IPS-NIHi11 (cell line): Measurements from ENCODE around the gene NDUFV3.
"Not testable (repeated sequence)": the region's sequence is repeated elsewhere in the genome, so short reads cannot be mapped to it uniquely, and the experiment has no call there.

Source experiments
- DNase-seq: peaks from one replicate; pipeline ENCODE4 v3.0.0; 2012; ENCODE audit warnings: mixed read lengths, low spot score

The NDUFV3 gene

DNA sequence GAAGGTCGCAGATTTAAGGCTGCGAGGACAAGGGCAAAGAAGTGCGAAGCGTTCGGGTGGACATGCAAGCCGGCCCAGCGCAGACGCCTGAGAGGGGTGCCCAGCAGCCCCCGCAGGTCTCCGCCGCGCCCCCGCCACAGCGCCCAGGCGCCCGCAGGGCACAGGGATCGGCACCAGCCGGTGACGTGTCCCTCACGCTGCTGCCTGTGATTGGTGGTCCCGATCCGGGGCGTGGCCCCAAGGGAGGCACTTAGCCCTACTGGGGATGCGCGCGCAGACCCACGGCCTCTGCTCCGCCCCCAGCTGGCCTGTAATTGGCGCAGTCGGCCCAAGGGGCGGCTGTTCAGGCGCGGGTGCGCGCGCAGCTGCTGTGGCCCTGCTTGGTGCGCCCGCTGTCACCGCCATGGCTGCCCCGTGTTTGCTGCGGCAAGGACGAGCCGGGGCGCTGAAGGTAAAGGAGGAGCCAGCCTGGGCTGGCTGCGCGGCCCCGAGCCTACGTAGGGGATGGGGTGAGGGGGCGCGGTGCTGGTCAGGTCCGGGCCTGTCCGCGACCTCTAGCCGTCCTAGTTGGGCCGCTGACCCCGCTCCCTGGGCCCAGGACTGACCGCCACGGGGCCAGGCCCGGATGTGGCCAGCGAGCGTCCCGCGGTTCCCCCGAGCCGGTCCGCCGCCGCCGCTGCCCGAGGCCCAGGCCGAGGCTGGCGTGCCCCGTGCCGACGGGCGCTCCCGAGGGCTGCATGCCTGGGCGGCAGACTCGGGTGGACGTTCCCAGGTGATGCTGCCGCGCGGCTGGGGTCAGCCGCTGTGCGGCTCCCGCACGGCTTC, at the start of gene NDUFV3:
NDUFV3 (plus strand) TSS at position 379 of the 825 bp plus-strand sequence; CDS start at position 404, 25 bp downstream.
- DNase-seq, result peak; percentile 98

DNA sequence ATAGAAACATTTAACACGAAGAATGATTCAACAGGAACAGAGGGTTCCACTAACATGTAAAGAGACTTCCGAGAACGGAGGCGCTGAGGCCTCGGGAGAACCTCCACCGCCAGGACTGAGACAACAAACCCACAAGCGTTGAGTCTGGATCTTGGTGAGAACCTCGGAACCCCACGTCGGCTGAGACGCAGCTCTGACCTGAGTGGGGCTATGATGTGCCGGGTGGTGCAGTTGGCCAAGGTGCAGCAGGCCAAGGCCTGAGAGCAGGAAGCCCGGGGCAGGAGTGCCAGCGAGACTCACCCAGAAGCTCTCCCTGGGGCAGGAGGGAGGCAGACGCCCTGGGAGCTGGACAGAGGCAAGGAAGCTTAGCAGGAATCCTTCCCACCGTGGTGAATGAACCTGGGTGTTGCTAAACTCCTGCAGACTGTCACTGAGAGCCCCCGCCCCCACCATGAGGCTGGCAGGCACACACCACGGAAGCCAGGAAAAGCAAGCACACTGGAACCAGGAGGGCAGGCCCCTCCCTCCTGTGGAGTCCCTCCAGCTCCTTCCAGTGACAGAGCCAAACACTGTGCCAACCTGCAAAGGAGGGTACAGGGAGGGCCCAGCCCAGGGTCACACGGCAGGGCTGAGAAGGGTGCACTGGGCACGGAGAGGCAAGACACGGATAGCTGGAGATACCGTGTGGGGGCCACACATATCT, 48.5 kb upstream of the NDUFV3 start:
- peak; percentile 3 for DNase-seq

DNA sequence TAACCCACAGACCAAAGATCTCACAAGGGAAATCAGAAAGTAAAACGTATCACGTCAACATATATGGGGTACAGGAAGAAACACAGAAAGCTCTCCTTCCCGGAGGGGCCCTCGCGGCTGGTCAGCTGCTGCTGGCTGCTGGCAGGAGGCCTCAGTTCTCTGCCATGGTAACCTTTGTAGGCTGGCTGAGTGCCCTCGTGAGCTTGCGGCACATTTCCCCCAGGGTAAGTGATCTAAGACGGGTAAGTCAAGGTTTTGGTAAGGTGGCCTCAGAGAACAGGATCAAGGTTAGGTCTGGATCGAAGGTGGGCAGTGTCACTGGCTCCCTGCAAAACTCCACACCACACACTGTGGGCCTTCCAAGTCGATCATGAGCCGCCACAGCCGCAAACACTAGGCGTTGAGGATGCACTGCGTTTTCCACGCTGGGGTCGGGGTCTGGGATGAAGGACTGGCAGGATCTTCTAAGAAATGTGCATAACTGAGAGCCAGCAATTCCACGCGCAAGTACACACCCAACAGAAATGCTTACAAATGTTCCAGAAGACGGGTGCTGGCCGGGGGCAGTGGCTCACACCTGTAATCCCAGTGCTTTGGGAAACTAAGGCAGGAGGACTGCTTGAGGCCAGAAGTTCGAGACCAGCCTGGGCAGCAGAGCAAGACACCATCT, 47.7 kb upstream of the NDUFV3 start:
- peak; percentile 1 for DNase-seq

DNA sequence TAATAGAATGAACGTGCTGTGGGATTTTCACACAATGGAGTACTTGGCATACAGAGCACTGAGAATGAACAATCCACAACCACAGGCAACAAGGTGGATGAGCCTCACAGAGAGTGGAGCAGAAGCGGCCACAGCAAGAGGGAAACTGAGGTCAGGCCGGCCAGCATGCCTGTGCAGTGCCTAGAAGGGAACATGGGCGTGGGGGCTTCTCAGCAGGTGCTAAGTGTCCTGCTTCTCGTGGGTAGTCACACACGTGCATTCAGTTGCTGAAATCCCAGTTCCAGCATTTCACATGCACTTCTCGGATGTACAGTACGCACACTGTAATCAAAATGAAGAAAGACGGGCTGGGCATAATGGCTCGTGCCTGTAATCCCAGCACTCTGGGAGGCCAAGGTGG, 46.9 kb upstream of the NDUFV3 start:
- DNase-seq, result peak; percentile 1

DNA sequence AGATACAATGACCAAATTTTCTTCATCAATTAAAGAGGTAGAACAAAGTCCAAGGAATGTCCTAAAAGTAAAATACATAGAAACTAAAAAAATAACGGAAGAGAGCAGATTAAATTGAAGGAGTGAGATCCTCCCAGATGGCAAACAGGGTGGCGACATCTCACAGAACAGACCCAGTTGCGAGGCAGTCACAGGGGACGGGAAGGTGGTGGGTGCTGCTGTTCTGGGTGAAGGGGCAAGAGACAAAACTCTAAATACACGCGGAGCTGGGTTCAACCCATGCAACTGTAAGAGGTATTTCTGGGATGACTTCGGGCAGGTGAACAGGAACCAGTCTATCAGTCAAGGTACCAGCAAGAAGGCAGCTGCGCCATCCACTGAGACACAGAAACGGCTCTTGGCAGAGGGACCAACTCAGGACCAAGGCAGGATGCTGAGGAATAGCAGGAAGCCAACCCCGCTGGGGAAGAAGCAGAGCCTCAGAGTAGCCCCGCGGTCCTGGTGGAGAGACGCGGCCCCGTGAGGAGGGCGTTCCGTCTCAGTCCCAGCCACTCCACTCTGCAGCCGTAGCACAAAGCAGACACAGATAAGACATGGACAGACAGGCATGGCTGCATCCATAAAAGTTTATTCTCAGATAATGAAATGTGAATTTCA, 45.9 kb upstream of the NDUFV3 start:
- DNase-seq, result no peak

DNA sequence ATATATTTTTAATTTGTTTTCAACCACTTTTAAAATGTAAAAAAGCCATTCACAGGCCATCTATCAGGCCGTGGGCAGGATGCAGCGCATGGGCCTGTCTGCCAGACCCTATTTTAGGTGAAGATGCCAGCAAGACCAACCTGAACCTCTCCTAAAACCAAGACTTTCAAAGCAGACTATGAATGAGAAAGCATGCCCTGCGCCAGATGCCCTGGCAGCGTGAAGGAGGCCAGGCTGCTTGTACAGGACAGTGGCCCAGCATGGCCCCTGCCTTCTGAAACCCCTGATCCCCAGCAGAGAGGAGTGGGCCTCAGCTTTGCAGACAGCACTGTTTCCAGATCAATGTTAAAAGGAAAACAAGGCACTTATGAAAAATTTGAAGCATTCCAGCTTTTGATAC, 45.4 kb upstream of the NDUFV3 start:
- no peak for DNase-seq

DNA sequence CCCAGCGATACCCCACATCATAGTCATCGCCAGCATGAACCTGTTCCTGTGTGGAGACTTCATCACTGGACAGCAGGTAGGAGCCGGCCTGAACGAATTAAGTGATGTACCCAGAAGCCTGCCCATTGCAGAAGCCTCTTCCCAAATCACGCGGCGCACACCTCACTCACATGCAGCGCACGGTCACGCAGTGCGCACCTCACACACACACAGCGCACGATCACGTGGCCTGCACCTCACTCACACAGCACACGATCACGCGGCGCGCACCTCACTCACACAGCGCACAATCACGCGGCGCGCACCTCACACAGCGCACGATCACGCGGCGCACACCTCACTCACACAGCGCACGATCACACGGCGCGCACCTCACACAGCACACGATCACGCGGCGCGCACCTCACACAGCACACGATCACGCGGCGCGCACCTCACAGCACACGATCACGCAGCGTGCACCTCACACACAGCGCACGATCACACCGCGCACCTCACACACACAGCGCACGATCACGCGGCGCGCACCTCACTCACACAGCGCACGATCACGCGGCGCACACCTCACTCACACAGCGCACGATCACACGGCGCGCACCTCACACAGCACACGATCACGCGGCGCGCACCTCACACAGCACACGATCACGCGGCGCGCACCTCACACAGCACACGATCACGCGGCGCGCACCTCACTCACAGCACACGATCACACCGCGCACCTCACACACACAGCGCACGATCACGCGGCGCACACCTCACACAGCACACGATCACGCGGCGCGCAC, 44.8 kb upstream of the NDUFV3 start:
- not testable (repeated sequence) for DNase-seq

DNA sequence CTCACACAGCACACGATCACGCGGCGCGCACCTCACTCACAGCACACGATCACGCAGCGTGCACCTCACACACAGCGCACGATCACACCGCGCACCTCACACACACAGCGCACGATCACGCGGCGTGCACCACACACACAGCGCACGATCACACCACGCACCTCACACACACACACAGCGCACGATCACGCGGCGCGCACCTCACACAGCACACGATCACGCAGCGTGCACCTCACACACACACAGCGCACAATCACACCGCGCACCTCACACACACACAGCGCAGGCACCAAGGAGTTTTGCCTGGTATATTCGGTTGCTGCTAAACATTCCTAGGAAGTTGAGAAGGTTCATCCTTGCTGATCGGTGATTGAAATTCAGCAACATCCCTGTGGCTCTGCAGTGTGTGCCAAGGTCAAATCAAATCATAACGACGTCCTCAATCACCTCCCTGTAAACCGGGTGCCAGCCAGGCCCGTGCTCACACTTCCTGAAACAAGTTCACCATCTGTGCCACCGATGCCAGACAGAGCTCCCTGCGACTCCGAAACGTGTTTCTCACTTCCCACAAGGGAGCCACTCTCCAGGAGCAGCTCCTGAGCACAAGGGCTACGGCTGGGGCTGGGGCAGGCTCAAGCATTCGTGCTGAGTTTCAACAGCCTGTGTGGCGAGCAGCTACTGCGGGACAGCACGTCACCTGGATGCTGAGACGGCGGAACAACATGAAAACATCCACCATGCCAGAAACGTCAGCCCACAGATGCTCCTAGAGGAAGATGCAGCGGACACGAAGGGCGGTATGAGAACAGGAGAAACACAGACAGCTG, 44.0 kb upstream of the NDUFV3 start:
- DNase-seq, result no peak

DNA sequence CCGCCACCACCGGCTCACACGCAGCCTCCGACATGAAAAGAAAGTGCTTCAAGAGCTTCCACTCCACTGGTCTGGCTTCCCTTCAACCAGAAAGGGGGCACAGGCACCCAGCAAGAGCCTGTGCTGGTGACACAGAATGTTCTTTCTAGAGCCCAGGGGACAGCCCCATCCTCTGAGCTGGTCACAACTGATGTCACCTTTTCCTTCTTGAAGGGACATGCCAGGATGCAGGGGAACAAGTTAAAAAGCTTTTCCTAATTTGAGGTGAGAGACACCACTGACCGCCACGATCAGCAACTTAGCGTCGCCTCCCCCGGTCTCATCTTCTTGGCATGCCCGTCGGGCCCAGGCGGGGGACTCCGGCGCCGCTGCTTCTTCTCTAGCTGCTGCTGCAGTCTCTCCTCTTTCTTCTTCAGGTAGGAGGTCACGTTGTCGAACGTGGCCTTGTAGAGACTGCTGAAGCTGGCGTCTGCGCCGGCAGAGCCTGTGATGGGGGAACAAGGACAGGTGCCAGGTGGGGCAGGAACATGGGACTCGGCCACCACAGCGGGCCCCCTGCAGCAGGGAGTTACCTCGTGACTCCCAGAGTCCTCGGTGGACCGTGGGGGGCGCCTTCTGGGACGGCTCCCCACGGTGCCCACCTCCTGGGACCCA, 43.2 kb upstream of the NDUFV3 start:
- DNase-seq, result no peak

DNA sequence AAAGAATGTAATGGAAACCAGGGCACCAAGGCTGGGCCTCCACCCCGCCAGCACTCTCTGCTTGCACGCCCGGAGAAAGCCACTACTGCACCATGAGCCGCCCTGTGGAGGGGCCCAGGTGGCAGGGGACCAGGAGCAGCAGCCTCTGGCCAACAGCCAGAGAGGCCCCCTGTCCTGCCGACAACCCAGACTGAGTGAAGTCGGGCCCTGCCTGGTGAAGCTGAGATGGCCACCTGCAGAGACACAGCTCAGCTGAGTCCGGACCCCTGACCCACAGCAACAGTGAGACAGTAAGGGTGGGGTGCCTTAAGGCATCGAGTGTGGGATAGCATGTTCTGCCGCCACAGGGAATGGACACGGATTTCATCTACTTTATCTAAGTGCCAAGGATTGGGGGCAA, 42.6 kb upstream of the NDUFV3 start:
- DNase-seq, result no peak

DNA sequence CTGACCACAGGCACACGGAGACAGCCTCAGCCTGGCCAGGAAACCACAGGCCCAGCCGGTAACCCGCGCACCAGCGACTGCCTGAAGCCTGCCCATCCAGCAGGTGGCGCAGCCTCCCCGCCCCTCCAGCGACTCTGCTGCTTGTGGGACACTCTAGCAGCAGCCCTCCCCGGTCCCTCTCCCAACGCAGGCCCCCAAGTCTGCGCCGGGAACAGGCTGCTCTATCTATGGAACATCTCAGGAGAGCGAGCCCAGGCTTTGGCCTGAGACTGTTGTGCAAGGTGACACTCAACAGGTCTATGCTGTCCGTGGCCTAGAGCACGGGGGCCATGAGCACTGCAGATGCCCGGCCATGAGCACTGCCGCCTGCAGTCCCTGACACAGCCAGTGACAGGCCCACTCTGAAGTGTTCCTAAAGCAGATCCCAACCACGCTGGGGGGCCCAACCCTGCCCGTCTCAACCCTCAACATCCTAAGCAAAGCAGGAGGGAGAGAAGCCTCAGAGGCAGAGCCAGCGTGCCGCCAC, 42.2 kb upstream of the NDUFV3 start:
- peak; percentile 92 for DNase-seq

DNA sequence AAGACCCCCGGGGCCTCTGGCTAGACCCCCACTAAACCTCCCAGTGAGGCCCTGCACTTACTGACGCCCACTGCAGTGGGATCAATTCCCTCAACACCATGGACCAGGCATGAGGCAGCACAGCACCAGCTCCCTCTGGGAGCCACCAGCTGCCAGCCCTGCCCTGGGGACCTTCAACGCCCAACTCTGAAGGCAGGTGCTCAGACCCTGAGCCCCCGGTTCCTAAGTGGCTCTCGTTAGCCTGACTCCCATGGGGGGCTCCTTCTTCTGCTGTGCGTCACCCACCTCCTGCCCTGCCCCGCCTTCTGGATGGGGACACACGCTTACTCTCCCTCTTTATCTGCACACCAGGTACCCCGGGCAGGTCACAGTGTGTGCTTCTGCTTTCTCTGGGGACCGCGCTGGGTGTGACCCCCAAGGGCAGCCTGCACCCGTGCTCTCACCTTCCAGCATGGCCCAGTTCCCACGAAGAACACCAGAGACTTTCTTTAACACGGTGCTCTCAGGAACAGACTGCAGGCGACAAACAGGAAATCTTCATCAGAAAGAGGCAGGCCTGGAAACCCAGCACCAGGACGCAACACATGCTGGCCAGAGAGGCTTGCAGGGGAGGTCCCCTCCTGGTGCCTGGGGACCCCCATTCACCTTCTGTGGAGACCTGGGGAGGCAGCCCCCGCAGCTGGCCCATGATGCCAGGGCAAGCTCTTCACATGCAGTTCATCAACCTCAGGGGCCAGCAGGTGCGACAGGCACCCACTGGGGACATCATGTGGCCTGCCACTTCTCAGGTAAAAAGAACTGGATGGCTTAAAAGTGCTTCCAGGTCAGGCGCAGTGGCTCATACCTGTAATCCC, 41.1 kb upstream of the NDUFV3 start:
- DNase-seq, result no peak

DNA sequence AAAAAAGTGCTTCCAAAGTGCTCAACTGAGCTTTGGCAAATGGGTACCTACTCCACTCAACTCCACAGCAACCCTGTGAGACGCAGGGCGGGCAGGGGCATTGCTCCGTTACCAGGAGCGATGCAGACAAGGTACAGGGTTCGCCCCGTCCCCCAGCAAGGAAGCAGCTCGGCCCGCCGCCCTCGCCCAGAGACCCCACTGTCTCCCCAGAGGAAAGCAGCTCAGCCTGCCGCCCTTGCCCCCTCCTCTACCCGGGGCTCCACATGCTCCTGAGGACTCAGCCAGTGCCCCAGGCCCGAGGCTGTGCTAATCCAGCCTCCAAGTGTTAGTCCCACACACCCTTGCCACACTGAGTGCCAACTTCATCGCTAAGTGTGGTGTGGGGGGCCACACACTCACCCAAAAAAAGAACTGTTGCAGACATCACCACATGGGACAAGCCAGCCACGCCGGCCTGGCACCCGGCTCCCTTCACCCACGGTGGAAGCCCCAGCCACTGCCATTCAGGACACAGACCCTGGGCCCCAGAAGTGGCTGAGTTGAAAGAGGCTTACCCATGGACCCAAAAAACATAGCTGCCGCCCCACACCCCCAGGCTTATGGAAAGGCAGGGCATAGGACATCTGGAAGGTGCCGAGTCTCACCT, 40.1 kb upstream of the NDUFV3 start:
- DNase-seq, result no peak

DNA sequence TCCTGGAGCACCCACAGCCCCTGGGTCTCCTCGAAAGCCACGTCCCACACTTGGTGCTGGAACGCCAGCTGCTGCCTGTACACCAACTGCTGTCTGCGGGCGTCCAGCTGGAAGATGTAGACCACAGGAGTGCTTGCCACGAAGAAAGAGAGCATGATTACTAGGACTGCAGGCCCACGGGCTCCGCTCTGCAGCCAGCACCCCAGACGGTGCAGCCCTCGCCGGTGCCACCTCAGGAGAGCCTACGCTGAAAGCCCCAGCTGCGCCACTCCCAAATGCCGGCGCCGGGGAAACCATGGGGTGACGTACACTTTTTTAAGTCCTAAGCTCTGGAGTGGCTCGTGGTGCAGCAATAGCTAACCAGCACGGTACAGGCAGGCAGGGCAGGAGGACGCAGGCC, 39.5 kb upstream of the NDUFV3 start:
- DNase-seq, result no peak

DNA sequence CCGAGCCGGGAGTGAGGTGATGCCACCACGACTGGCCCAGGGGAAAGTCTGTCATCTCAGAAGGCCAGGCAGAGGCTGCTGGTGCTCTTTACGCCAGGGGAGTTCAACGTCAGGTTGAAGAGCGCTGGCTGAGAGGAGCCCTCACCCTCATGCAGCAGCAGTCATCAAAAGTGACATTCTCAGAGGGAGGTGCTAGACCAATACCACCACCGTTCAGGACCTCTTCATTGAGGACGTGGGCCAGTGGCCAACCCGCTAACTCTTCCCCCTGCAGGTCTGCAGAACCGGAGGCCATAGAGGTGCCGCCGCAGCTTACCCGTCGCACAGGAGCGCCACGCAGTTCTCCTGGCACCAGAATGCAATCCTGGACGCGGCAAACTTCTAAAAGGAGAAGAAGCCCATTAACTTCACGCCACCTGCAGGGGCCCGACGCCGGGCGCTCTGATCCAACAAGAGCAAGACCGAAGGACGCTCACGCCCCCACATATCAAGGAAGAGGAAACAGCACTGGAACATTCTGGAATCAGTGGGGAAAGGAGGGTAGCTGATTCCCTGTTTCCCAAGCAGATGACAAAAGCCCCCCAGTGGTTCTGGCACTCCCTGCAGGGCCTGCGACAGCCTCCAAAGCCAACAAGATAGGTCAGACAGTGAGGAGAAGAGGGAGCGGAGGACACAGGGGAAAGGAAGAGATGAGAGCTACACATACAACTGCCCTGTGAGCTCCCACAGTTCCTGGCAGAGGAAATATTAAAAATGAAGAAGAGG, 38.7 kb upstream of the NDUFV3 start:
- no peak for DNase-seq

DNA sequence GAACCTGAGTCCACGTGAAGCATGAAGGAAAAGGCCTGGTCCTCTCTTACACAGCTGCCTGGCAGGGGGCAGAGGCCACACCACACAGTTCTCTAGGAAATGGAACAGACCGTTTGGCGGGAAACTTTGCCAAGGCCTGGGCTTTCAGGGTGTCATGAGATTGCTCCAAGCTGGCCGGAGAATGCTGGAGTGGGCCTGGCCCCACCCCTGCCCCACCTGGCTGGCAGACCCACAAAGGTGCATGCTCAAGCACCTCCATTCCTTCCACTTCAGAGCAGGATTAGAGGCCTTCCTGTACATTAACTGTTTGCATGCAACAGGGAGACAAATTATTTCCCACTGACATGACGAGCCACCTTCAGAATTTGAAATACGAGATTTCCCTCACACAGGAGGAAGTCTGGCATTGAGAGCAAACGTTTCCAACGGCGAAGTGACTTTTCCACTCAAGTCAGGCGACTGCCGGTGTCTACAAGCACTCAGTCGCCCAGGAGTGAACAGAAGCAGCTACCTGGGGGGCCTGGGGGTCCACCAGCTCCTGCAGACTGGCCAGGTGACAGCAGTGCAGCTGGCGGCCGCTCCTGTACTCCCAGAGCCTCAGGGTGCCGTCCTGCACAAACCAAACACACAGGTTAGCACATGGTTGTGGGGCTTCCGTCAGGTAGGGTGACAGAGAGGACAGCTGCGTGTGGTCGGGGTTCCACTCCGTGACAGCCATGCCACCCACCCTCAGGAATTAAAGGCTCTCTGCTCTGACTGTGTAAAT, 37.8 kb upstream of the NDUFV3 start:
- DNase-seq, result no peak

DNA sequence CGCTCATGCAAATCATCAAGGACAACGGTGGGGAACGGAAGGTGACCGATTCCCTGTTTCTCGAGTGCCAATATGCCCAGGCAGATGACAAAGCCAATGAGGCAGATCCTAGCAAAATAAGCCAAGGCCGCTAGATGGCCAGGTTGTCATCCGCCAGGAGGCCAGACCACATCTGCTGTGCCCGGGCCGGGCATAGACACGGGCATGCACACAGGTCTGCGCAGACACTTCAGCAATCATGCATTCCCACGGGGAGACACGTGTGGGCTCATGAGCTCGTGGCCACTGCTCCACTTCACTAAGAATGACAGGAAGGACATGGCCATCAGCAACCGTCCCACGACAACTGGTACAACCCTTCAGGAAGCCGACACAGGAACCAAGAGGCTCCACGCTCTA, 37.2 kb upstream of the NDUFV3 start:
- DNase-seq, result no peak
